Measurements from ENCODE around the gene CNKSR3. TPM values are rescaled to one million over a fixed set of nuclear protein-coding genes. Genes with fewer than 3 reads are reported as not detected.

The CNKSR3 gene
- polyA plus RNA-seq, 3 donors, result not detected

GRCh38 chr6:154506108-154506507, 4.4 kb downstream of the CNKSR3 start:
- H3K4me1 ChIP-seq (ENCODE audit: control insufficient read depth in 1 of 2, insufficient read depth in 2 of 2, low read length in 2 of 2), result peaks cover 9 to 19% of the 10 kb centered on the region in 2 donors
- no peak overlapping the region for H3K27ac Mint-ChIP-seq
- intact Hi-C loops (cut with micrococcal nuclease), result no loop called here
- no peak for DNase-seq
- no peaks in the 10 kb centered on the region for H3K36me3 ChIP-seq (replicated peaks in 1 of 2; ENCODE audit: control insufficient read depth in 1 of 2, insufficient read depth in 2 of 2, low read length in 2 of 2)
- H3K4me2 ChIP-seq (replicated peaks; ENCODE audit: extremely low read depth, low read length, poor library complexity, severe bottlenecking), result no peak overlapping the region
- H3K27ac ChIP-seq (ENCODE audit: low read depth in 1 of 2, low read length in 2 of 2), result no peak overlapping the region
- peaks cover 21% of the 10 kb centered on the region for H3K4me1 Mint-ChIP-seq
- H2AFZ ChIP-seq (ENCODE audit: insufficient read depth, low read depth, low read length, poor library complexity, severe bottlenecking), result no peak overlapping the region
- H3K36me3 Mint-ChIP-seq, result no peaks in the 10 kb centered on the region
- H3K9me3 ChIP-seq (replicated peaks in 1 of 2; ENCODE audit: control insufficient read depth in 1 of 2, insufficient read depth in 1 of 2, low read length in 2 of 2), result no peaks in the 10 kb centered on the region
- peaks cover 0 to 9% (median 2%) of the 10 kb centered on the region in 7 donors for H3K9me3 Mint-ChIP-seq
- TF ChIP-seq CTCF (IDR thresholded peaks at IDR 0.05), result no peak
- H3K9ac ChIP-seq (ENCODE audit: insufficient read depth, low read length, poor library complexity, severe bottlenecking), result no peak overlapping the region
- no peak overlapping the region for H3K4me3 ChIP-seq (replicated peaks in 1 of 3; ENCODE audit: low read depth in 2 of 3, low read length in 3 of 3)
- H3K79me2 ChIP-seq (ENCODE audit: insufficient read depth, low read length), result no peaks in the 10 kb centered on the region
- H3K27me3 Mint-ChIP-seq (ENCODE audit: low read depth in 3 of 3), result peaks cover 22 to 34% (median 23%) of the 10 kb centered on the region in 3 donors
- peaks cover 13 to 26% of the 10 kb centered on the region in 2 donors for H3K27me3 ChIP-seq (ENCODE audit: control insufficient read depth in 2 of 2, insufficient read depth in 2 of 2, low read length in 2 of 2)
- no peak overlapping the region for H3K4me3 Mint-ChIP-seq
- no peaks in the 10 kb centered on the region for H4K20me1 ChIP-seq (ENCODE audit: insufficient read depth, low read length)

GRCh38 chr6:154504865-154505449, 5.5 kb downstream of the CNKSR3 start:
- WGBS (ENCODE audit: insufficient coverage), result 100% methylated on average over 1 of the region's 5 CpGs
- H3K9ac ChIP-seq (ENCODE audit: insufficient read depth, low read length, poor library complexity, severe bottlenecking), result no peak overlapping the region
- H3K79me2 ChIP-seq (ENCODE audit: insufficient read depth, low read length), result no peaks in the 10 kb centered on the region
- no peaks in the 10 kb centered on the region for H4K20me1 ChIP-seq (ENCODE audit: insufficient read depth, low read length)
- no peak overlapping the region for H3K4me3 ChIP-seq (replicated peaks in 1 of 3; ENCODE audit: low read depth in 2 of 3, low read length in 3 of 3)
- peaks cover 8% of the 10 kb centered on the region in 2 donors for H3K4me1 ChIP-seq (ENCODE audit: control insufficient read depth in 1 of 2, insufficient read depth in 2 of 2, low read length in 2 of 2)
- DNase-seq, result no peak
- H3K4me3 Mint-ChIP-seq, result no peak overlapping the region
- H3K36me3 ChIP-seq (replicated peaks in 1 of 2; ENCODE audit: control insufficient read depth in 1 of 2, insufficient read depth in 2 of 2, low read length in 2 of 2), result no peaks in the 10 kb centered on the region
- no peak for TF ChIP-seq CTCF (IDR thresholded peaks at IDR 0.05)
- no peaks in the 10 kb centered on the region for H3K36me3 Mint-ChIP-seq
- peaks cover 0 to 9% (median 2%) of the 10 kb centered on the region in 7 donors for H3K9me3 Mint-ChIP-seq
- no peak overlapping the region for H2AFZ ChIP-seq (ENCODE audit: insufficient read depth, low read depth, low read length, poor library complexity, severe bottlenecking)
- peaks cover 13 to 20% of the 10 kb centered on the region in 2 donors for H3K27me3 ChIP-seq (ENCODE audit: control insufficient read depth in 2 of 2, insufficient read depth in 2 of 2, low read length in 2 of 2)
- H3K4me2 ChIP-seq (replicated peaks; ENCODE audit: extremely low read depth, low read length, poor library complexity, severe bottlenecking), result no peak overlapping the region
- intact Hi-C loops (cut with micrococcal nuclease), result no loop called here
- no peak overlapping the region for H3K27ac Mint-ChIP-seq
- H3K9me3 ChIP-seq (replicated peaks in 1 of 2; ENCODE audit: control insufficient read depth in 1 of 2, insufficient read depth in 1 of 2, low read length in 2 of 2), result no peaks in the 10 kb centered on the region
- H3K27ac ChIP-seq (ENCODE audit: low read depth in 1 of 2, low read length in 2 of 2), result no peak overlapping the region
- H3K4me1 Mint-ChIP-seq, result peaks cover 17% of the 10 kb centered on the region
- H3K27me3 Mint-ChIP-seq (ENCODE audit: low read depth in 3 of 3), result peaks cover 17 to 23% (median 20%) of the 10 kb centered on the region in 3 donors

Measured in CD14-positive monocyte (primary cell).